Liver (tissue), 9 donors: ENCODE data around the gene MAPKAP1. TPM values are rescaled to one million over a fixed set of nuclear protein-coding genes. Genes with fewer than 3 reads are reported as not detected.

Experiments used
- DNase-seq: peaks from one replicate; pipeline ENCODE4 v3.0.0-alpha.2; 2017; ENCODE audit warnings: low spot score
- H3K27ac ChIP-seq, 2 donors: one replicate each; pipeline ENCODE4 v1.7.0; 2013; ENCODE audit warnings: inconsistent platforms in 2 of 2, low read length in 2 of 2, control low read depth in 1 of 2, low read depth in 1 of 2, mild to moderate bottlenecking in 1 of 2
- H3K27me3 ChIP-seq, 4 donors: one replicate each; pipeline versions ENCODE4 v1.6.1 to v1.7.0; 2013; ENCODE audit warnings: low read length in 3 of 4, inconsistent platforms in 1 of 4, mild to moderate bottlenecking in 1 of 4, moderate library complexity in 1 of 4; ENCODE audit not compliant: control insufficient read depth in 4 of 4, insufficient read depth in 4 of 4
- H3K36me3 ChIP-seq, 4 donors: one replicate each; pipeline versions ENCODE4 v1.6.1 to v1.7.0; 2013; ENCODE audit warnings: low read length in 3 of 4, mild to moderate bottlenecking in 3 of 4, low read depth in 1 of 4, moderate library complexity in 1 of 4; ENCODE audit not compliant: control insufficient read depth in 4 of 4, insufficient read depth in 3 of 4
- H3K4me1 ChIP-seq, 4 donors: one replicate each; pipeline versions ENCODE4 v1.6.1 to v1.7.0; 2013; ENCODE audit warnings: low read length in 3 of 4, mild to moderate bottlenecking in 3 of 4, moderate library complexity in 1 of 4; ENCODE audit not compliant: control insufficient read depth in 4 of 4, insufficient read depth in 4 of 4
- H3K4me3 ChIP-seq, 3 donors: one replicate each; pipeline versions ENCODE4 v1.6.1 to v1.7.0; 2013; ENCODE audit warnings: low read length in 3 of 3, control low read depth in 1 of 3, low read depth in 1 of 3, mild to moderate bottlenecking in 1 of 3
- H3K9ac ChIP-seq, 2 donors: one replicate each; pipeline ENCODE4 v1.7.0; 2013; ENCODE audit warnings: low read length in 2 of 2, mild to moderate bottlenecking in 2 of 2, moderate library complexity in 2 of 2, control low read depth in 1 of 2, low read depth in 1 of 2
- H3K9me3 ChIP-seq, 4 donors: one replicate each; pipeline versions ENCODE4 v1.6.1 to v1.7.0; 2013; ENCODE audit warnings: low read length in 3 of 4; ENCODE audit not compliant: control insufficient read depth in 4 of 4
- EGR1 ChIP-seq, 2 donors: IDR thresholded peaks; 2 replicates each; pipeline ENCODE4 v1.6.1; 2016 to 2018; ENCODE audit warnings: antibody characterized with exemption in 2 of 2, low read depth in 2 of 2
- GABPA ChIP-seq, 2 donors: IDR thresholded peaks in 1 of 2; conservative IDR thresholded peaks in 1 of 2; 2 replicates each; pipeline ENCODE4 v1.6.1; 2016; ENCODE audit warnings: antibody characterized with exemption in 2 of 2, mild to moderate bottlenecking in 1 of 2, moderate library complexity in 1 of 2
- HNF4A ChIP-seq, 2 donors: conservative IDR thresholded peaks; 2 replicates each; pipeline ENCODE4 v1.6.1; 2016; ENCODE audit warnings: antibody characterized with exemption in 2 of 2, mild to moderate bottlenecking in 2 of 2
- HNF4G ChIP-seq: IDR thresholded peaks from 2 replicates; pipeline ENCODE4 v1.6.1; 2016; ENCODE audit warnings: antibody characterized with exemption
- JUND ChIP-seq, 2 donors: IDR thresholded peaks; 2 replicates each; pipeline ENCODE4 v1.6.1; 2016; ENCODE audit warnings: antibody characterized with exemption in 2 of 2
- NR2F2 ChIP-seq: IDR thresholded peaks from 2 replicates; pipeline ENCODE4 v1.6.1; 2016; ENCODE audit warnings: antibody characterized with exemption
- RXRA ChIP-seq, 2 donors: IDR thresholded peaks; 2 replicates each; pipeline ENCODE4 v1.6.1; 2017 to 2018; ENCODE audit warnings: antibody characterized with exemption in 2 of 2, mild to moderate bottlenecking in 1 of 2
- SP1 ChIP-seq: IDR thresholded peaks from 2 replicates; pipeline ENCODE4 v1.6.1; 2018; ENCODE audit warnings: antibody characterized with exemption, mild to moderate bottlenecking
- TAF1 ChIP-seq: conservative IDR thresholded peaks from 2 replicates; pipeline ENCODE4 v1.6.1; 2016; ENCODE audit warnings: antibody characterized with exemption, mild to moderate bottlenecking
- YY1 ChIP-seq: IDR thresholded peaks from 2 replicates; pipeline ENCODE4 v1.6.1; 2016; ENCODE audit warnings: antibody characterized with exemption, mild to moderate bottlenecking
- ZBTB33 ChIP-seq: IDR thresholded peaks from 2 replicates; pipeline ENCODE4 v1.6.1; 2016; ENCODE audit warnings: antibody characterized with exemption
- WGBS: extraction: QIAGEN DNeasy Blood & Tissue Kit; methylation state at CpG from one replicate; pipeline ENCODE4 v1.1.7; 2013; 5-methylcytosine and 5-hydroxymethylcytosine counted together
- polyA plus RNA-seq, 2 donors: library from polyadenylated mRNA; stranded (reverse) in 1 of 2; unstranded in 1 of 2; fragments of 200-250 nt in 1 of 2; fragments of >200 nt in 1 of 2; fragmentation: Nextera tagmentation in 1 of 2; extraction: Ambion mirVana in 1 of 2; gene quantifications; one replicate each; pipeline versions ENCODE4 v1.2.1 to v1.2.3, GENCODE V29; 2013 to 2015
- total RNA-seq, 2 donors: library from RNA; depleted of rRNA; stranded (reverse); fragments of >200 nt; gene quantifications; one replicate each; pipeline ENCODE4 v1.2.3, GENCODE V29; 2014
- TF ChIP-seq, protein P1 (sequence below): IDR thresholded peaks from 2 replicates; pipeline ENCODE4 v1.6.1; 2016; ENCODE audit warnings: antibody characterized with exemption, mild to moderate bottlenecking
- TF ChIP-seq, protein P2 (sequence below): IDR thresholded peaks from 2 replicates; pipeline ENCODE4 v1.6.1; 2016; ENCODE audit warnings: antibody characterized with exemption
- TF ChIP-seq, protein P3 (sequence below): IDR thresholded peaks from 2 replicates; pipeline ENCODE4 v1.6.1; 2016; ENCODE audit warnings: antibody characterized with exemption
- TF ChIP-seq, protein P4 (sequence below): fragments of 150-350 bp; IDR thresholded peaks from 2 replicates; pipeline ENCODE4 v1.5.1; 2017; ENCODE audit warnings: improper control_type of control experiment, low read depth, low read length; ENCODE audit not compliant: missing input control
- donor health status: healthy.
- donor health status: healthy.
- donor health status: healthy.
- donor health status: healthy.
- donor health status: healthy.

The MAPKAP1 gene
- total and polyA plus RNA-seq, 4 donors: 23.6 to 55.9 (median 32.7) TPM

DNA sequence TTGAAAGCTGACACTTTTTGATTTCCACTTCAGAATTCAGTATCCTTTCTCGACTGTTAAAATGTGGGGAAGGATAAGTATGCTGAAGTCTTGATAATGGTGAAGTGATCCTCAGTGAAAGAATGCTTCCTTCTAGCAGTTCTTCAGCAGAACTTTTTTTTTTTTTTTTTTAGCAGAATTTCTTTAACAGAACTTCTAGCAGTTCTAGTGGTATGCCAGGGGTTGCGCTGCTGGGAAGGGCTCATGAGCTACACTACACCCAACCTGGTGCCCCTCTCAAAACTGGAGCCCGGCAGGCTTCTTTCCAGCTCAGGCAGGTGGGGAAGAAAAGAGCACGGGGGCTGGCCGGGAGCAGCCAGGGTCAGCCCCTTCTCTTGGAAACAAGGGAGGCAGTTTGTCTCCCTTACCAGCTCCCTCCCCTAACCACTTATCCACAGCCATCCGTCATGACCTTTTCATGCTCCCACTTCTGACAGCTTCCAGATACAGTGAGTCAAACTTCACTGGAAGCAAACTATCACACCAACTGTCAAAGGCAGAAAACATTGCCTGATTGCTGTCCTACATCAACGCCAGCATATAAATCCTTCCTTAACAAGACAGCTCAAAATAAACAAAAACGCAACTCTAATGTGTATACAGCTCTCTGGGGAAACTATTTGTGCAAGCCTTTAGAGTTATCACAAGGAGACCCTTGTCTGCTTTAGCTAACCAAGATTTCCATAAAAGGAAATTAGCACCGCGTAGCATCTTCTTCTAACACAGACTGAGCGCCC, 233.9 kb downstream of the MAPKAP1 start:
- no peak overlapping the region for H3K4me3 ChIP-seq
- peaks cover 20 to 61% (median 45%) of the 10 kb centered on the region in 4 donors for H3K4me1 ChIP-seq
- H3K9me3 ChIP-seq: no peaks in the 10 kb centered on the region
- TF ChIP-seq NR2F2: peak; percentile 9
- peak; percentile 30 to 33 for TF ChIP-seq RXRA (IDR thresholded peaks at IDR 0.05)
- TF ChIP-seq, protein P1, sequence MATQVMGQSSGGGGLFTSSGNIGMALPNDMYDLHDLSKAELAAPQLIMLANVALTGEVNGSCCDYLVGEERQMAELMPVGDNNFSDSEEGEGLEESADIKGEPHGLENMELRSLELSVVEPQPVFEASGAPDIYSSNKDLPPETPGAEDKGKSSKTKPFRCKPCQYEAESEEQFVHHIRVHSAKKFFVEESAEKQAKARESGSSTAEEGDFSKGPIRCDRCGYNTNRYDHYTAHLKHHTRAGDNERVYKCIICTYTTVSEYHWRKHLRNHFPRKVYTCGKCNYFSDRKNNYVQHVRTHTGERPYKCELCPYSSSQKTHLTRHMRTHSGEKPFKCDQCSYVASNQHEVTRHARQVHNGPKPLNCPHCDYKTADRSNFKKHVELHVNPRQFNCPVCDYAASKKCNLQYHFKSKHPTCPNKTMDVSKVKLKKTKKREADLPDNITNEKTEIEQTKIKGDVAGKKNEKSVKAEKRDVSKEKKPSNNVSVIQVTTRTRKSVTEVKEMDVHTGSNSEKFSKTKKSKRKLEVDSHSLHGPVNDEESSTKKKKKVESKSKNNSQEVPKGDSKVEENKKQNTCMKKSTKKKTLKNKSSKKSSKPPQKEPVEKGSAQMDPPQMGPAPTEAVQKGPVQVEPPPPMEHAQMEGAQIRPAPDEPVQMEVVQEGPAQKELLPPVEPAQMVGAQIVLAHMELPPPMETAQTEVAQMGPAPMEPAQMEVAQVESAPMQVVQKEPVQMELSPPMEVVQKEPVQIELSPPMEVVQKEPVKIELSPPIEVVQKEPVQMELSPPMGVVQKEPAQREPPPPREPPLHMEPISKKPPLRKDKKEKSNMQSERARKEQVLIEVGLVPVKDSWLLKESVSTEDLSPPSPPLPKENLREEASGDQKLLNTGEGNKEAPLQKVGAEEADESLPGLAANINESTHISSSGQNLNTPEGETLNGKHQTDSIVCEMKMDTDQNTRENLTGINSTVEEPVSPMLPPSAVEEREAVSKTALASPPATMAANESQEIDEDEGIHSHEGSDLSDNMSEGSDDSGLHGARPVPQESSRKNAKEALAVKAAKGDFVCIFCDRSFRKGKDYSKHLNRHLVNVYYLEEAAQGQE: no peak
- no peaks in the 10 kb centered on the region for H3K27me3 ChIP-seq
- 69% methylated on average over 11 of the region's 11 CpGs for WGBS
- no peak for DNase-seq
- H3K27ac ChIP-seq: peak overlapping the region in 1 of 2 donors; percentile 5
- H3K9ac ChIP-seq: no peak overlapping the region
- H3K36me3 ChIP-seq: no peaks in the 10 kb centered on the region

DNA sequence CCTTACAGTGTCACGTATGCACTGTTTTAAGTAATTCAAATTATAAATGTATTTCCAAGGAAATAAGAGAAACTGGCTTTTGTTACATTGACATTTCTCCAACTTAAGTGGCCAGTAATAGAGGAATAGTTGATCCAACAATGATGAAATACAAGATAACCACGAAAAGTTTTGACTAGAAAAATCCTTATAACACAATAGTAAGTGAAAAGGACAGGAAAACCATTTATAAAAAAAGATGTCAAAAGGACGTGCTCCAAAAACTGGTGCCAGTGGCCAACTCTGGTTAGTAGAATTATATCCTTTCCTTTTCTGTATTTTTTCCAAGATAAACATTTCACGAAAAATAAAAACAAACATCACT, 234.5 kb downstream of the MAPKAP1 start:
- Histone ChIP-seq H3K9ac (no peak overlapping the region), H3K9me3 (no peaks in the 10 kb centered on the region), H3K27ac (peak overlapping the region in 1 of 2 donors; percentile 5), H3K36me3 (peaks cover 0 to under 1% (median 0%) of the 10 kb centered on the region in 4 donors), H3K4me3 (no peak overlapping the region), H3K27me3 (no peaks in the 10 kb centered on the region), H3K4me1 (peaks cover 20 to 61% (median 46%) of the 10 kb centered on the region in 4 donors)
- 39% methylated on average over 4 of the region's 4 CpGs for WGBS
- TF ChIP-seq JUND (IDR thresholded peaks at IDR 0.05) (no peak), ZBTB33 (no peak), NR2F2 (no peak)
- DNase-seq: no peak

GRCh38 chr9:125470767-125471580, 236.0 kb downstream of the MAPKAP1 start:
- Histone ChIP-seq H3K4me1 (peaks cover 20 to 50% (median 41%) of the 10 kb centered on the region in 4 donors), H3K9ac (no peak overlapping the region), H3K27me3 (no peaks in the 10 kb centered on the region), H3K9me3 (no peaks in the 10 kb centered on the region), H3K36me3 (peaks cover 0 to 2% (median under 1%) of the 10 kb centered on the region in 4 donors), H3K27ac (no peak overlapping the region), H3K4me3 (no peak overlapping the region)
- DNase-seq: no peak
- WGBS: 90% methylated on average over 14 of the region's 14 CpGs
- TF ChIP-seq, protein P2, sequence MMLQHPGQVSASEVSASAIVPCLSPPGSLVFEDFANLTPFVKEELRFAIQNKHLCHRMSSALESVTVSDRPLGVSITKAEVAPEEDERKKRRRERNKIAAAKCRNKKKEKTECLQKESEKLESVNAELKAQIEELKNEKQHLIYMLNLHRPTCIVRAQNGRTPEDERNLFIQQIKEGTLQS: no peak
- TF ChIP-seq RXRA (IDR thresholded peaks at IDR 0.05) (no peak), TAF1 (no peak), NR2F2 (no peak), HNF4G (no peak), GABPA (IDR thresholded peaks at IDR 0.05 in 1 of 2, conservative IDR thresholded peaks at IDR 0.05 in 1 of 2) (no peak), HNF4A (conservative IDR thresholded peaks at IDR 0.05) (no peak), YY1 (no peak), SP1 (no peak), EGR1 (IDR thresholded peaks at IDR 0.05; ENCODE audit: low read depth in 2 of 2) (no peak), ZBTB33 (no peak)
- TF ChIP-seq, protein P3, sequence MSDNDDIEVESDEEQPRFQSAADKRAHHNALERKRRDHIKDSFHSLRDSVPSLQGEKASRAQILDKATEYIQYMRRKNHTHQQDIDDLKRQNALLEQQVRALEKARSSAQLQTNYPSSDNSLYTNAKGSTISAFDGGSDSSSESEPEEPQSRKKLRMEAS: no peak
- TF ChIP-seq, protein P4, sequence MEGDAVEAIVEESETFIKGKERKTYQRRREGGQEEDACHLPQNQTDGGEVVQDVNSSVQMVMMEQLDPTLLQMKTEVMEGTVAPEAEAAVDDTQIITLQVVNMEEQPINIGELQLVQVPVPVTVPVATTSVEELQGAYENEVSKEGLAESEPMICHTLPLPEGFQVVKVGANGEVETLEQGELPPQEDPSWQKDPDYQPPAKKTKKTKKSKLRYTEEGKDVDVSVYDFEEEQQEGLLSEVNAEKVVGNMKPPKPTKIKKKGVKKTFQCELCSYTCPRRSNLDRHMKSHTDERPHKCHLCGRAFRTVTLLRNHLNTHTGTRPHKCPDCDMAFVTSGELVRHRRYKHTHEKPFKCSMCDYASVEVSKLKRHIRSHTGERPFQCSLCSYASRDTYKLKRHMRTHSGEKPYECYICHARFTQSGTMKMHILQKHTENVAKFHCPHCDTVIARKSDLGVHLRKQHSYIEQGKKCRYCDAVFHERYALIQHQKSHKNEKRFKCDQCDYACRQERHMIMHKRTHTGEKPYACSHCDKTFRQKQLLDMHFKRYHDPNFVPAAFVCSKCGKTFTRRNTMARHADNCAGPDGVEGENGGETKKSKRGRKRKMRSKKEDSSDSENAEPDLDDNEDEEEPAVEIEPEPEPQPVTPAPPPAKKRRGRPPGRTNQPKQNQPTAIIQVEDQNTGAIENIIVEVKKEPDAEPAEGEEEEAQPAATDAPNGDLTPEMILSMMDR: no peak
